ENCODE results near the gene MAP3K8.
A peak's percentile ranks its signal among the peaks of the same experiment; 100 is the strongest.
"Not testable (repeated sequence)": the region's sequence is repeated elsewhere in the genome, so short reads cannot be mapped to it uniquely, and the experiment has no call there.

The MAP3K8 gene

DNA sequence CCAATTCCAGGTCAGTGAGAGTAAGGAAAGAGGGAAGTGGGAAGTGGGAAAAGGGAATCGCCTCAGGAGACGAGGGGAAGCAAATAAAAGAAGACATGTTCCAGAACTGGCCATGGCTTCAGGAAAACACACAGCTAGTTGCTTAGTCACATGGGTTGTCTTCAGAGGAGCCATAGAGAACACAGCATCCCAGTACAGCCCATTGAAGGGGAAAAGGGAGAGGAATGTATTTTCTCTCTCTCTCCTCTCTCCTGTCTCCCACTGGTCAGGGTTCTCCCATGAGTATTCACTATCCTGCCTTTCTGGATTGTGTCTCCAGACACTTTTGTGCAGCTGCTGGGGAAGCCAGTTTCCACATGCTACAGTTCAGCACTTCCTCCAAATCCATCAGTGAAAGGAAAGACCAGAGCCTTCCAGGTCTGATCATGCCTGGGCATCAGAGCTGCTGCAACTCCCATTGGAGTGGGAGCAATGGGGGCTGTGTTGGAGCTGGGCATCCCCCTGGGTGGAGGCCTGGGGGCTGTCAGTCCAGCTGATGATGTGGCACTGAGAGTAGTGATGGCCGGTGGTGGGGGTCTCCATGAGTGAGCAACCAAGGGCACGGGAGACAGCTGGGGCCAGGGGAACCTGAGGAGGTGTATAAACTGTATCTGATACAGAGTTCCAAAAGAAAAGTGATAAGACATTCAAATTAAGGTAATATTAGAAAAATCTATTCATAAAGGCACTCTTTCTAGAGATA lies 38.6 kb downstream of the MAP3K8 start:
- H3K4me3 ChIP-seq (ENCODE audit: low read depth, low read length), result no peak overlapping the region
- TF ChIP-seq, protein P1, sequence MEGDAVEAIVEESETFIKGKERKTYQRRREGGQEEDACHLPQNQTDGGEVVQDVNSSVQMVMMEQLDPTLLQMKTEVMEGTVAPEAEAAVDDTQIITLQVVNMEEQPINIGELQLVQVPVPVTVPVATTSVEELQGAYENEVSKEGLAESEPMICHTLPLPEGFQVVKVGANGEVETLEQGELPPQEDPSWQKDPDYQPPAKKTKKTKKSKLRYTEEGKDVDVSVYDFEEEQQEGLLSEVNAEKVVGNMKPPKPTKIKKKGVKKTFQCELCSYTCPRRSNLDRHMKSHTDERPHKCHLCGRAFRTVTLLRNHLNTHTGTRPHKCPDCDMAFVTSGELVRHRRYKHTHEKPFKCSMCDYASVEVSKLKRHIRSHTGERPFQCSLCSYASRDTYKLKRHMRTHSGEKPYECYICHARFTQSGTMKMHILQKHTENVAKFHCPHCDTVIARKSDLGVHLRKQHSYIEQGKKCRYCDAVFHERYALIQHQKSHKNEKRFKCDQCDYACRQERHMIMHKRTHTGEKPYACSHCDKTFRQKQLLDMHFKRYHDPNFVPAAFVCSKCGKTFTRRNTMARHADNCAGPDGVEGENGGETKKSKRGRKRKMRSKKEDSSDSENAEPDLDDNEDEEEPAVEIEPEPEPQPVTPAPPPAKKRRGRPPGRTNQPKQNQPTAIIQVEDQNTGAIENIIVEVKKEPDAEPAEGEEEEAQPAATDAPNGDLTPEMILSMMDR (IDR thresholded peaks at IDR 0.05; ENCODE audit: borderline replicate concordance, insufficient read depth, low read depth, low read length), result no peak

DNA sequence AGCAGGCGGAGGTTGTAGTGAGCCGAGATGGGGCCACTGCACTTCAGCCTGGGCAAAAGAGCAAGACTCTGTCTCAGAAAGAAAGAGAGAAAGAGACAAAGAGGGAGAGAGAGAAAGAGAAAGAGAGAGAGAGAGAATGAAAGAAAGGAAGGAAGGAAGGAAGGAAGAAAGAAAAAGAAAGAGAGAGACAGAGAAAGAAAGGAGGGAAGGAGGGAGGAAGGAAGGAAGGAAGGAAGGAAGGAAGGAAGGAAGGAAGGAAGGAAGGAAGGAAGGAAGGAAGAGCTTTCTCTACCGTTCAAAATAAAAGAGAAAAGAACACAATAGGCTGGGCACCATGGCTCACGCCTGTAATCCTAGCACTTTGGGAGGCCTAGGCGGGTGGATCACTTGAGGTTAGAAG lies 41.5 kb downstream of the MAP3K8 start:
- H3K4me3 ChIP-seq (ENCODE audit: low read depth, low read length), result not testable (repeated sequence)

DNA sequence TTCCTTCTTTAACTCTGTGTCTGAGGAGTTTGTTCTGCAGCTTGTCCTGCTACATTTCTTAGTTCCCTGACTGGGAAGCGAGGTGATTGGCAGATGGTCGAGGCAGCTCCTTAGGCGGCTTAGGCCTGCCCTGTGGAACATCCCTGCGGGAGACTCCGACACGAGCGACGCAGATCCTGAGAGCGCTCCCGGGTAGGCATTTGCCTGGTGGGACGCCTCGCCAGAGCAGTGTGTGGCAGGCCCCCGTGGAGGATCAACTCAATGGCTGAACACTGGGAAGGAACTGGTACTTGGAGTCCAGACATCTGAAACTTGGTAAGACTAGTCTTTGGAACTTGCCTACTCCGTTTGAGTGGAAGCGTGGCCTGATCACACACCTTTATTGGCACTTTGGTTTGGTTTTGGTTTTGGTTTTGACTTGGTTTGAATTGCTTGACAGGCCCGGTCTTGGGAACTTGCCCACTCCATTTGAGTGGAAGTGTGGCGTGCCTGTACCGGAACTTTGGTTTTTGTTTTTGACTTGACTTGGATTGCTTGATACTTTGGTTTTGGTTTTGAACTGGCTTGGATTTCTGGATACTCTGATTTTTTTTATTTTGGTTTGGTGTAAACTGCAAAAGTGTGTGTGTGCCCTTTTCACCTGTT lies 42.6 kb downstream of the MAP3K8 start:
- TF ChIP-seq, protein P1 (IDR thresholded peaks at IDR 0.05; ENCODE audit: borderline replicate concordance, insufficient read depth, low read depth, low read length), result no peak
- H3K4me3 ChIP-seq (ENCODE audit: low read depth, low read length), result no peak overlapping the region

GRCh38 chr10:30479513-30479912 lies 45.5 kb downstream of the MAP3K8 start:
- H3K4me3 ChIP-seq (ENCODE audit: low read depth, low read length), result not testable (repeated sequence)

DNA sequence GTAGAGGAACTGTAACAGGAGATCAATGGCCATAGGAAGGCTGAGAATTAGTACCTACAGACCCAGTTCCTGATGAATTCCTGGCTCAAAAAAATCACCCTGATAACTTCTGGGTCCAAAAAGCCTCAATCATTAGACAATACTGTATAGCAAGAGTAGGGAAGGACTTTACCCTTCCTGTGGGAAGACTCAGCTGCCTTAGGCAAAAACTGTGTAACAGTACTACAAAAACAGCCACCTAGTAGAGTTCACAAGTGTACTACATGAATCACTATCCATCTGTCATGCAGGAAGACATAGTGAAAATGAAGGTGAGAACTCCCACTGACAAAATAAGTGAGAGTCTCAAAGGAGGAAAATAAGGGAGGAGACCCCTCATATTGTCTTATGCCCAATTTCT lies 47.6 kb downstream of the MAP3K8 start:
- no peak overlapping the region for H3K4me3 ChIP-seq (ENCODE audit: low read depth, low read length)
- TF ChIP-seq, protein P1 (IDR thresholded peaks at IDR 0.05; ENCODE audit: borderline replicate concordance, insufficient read depth, low read depth, low read length), result no peak

- TF ChIP-seq, protein P1 (IDR thresholded peaks at IDR 0.05; ENCODE audit: borderline replicate concordance, insufficient read depth, low read depth, low read length), result no peak
- no peak overlapping the region for H3K4me3 ChIP-seq (ENCODE audit: low read depth, low read length)
Measured at GRCh38 chr10:30488316-30488715, 54.3 kb downstream of the MAP3K8 start.

DNA sequence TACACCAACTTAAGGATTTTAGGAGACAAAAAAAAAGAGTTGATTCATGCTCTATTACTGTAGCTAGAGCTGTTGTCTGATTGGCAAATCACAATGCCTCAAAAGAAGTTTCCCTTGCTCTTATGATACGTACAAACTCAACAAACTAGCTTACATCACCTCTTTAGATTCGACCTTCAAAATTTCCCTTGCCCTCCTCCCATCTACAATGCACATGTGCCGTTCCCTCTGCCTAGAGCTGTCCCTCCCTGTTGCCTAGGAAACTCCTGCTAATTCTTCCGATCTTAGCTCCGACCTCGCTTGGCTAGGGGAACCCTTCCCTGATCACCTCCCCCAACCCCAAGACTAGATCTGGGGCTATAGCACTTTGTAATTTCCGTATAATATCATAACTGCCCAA lies 55.4 kb downstream of the MAP3K8 start:
- H3K4me3 ChIP-seq (ENCODE audit: low read depth, low read length), result no peak overlapping the region
- TF ChIP-seq, protein P1 (IDR thresholded peaks at IDR 0.05; ENCODE audit: borderline replicate concordance, insufficient read depth, low read depth, low read length), result no peak

DNA sequence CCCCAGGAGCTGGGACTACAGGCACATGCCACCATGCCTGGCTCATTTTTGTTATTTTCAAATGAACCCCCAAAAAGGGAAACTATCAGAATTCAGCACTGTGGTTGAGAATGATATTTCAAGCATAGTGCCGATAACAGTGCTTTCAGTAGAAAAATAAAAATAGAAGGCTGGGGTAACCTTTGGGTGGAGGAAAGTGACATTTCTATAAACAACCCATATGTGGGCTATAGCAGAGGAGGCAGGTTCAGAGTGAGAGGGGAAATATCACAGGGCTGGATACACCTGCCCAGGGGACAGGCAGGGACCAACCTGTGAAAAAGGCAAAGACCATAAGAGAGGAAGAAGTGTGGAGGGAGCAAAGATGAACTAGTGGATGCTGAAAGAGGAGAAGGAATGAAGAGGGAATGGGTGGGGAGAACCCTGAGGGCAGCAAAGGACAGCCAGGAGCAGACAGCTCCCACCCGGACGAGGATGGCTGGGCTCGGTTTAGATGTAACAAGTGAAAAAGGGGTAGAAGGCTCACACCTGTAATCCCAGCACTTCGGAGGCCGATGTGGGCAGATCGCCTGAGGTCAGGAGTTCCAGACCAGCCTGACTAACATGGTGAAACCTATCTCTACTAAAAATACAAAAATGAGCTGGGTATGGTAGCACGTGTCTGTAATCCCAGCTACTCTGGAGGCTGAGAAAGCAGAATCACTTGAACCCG lies 56.5 kb downstream of the MAP3K8 start:
- peak overlapping the region; percentile 16 for H3K4me3 ChIP-seq (ENCODE audit: low read depth, low read length)

More for the DNA sequence above, 56.5 kb downstream of the MAP3K8 start:
- TF ChIP-seq, protein P1 (IDR thresholded peaks at IDR 0.05; ENCODE audit: borderline replicate concordance, insufficient read depth, low read depth, low read length), result no peak

All from GM12875 (cell line).